Large intestine (tissue), 3 donors: ENCODE data around the gene PLCB1. TPM values are rescaled to one million over a fixed set of nuclear protein-coding genes. Genes with fewer than 3 reads are reported as not detected.
A peak's percentile ranks its signal among the peaks of the same experiment; 100 is the strongest.

Experiments used
- DNase-seq, 2 donors: peaks; one replicate each; pipeline versions ENCODE4 v3.0.0 to v3.0.0-alpha.2; 2013
- H3K27ac ChIP-seq: one replicate; pipeline ENCODE4 v1.5.1; 2013; ENCODE audit warnings: low read length
- H3K27me3 ChIP-seq: 2 replicates; pipeline ENCODE4 v1.6.1; 2013; ENCODE audit warnings: low read length; ENCODE audit not compliant: control insufficient read depth, insufficient read depth
- H3K36me3 ChIP-seq: 2 replicates; pipeline ENCODE4 v1.6.1; 2013; ENCODE audit warnings: low read length; ENCODE audit not compliant: control insufficient read depth, insufficient read depth
- H3K4me1 ChIP-seq: one replicate; pipeline ENCODE4 v1.6.1; 2013; ENCODE audit warnings: low read length; ENCODE audit not compliant: control insufficient read depth, insufficient read depth
- H3K4me3 ChIP-seq: one replicate; pipeline ENCODE4 v1.5.1; 2013; ENCODE audit warnings: low read length
- H3K9me3 ChIP-seq: one replicate; pipeline ENCODE4 v1.6.1; 2013; ENCODE audit warnings: mild to moderate bottlenecking, low read depth, low read length, moderate library complexity; ENCODE audit not compliant: control insufficient read depth
- WGBS: methylation state at CpG from one replicate; pipeline ENCODE4 v1.1.5; 2013; ENCODE audit warnings: low lambda C conversion rate; ENCODE audit not compliant: insufficient coverage; 5-methylcytosine and 5-hydroxymethylcytosine counted together
- polyA plus RNA-seq: library from polyadenylated mRNA; unstranded; fragments of 120-200 nt; gene quantifications from one replicate; pipeline ENCODE4 v1.2.1, GENCODE V29; 2013

Gene PLCB1
- polyA plus RNA-seq, 1 donor, result 7.4 TPM

- no peaks in the 10 kb centered on the region for H3K27me3 ChIP-seq
- H3K4me3 ChIP-seq, result no peak overlapping the region
- 17% methylated on average over 1 of the region's 2 CpGs for WGBS
- no peak overlapping the region for H3K27ac ChIP-seq
- no peaks in the 10 kb centered on the region for H3K4me1 ChIP-seq
- H3K36me3 ChIP-seq, result no peaks in the 10 kb centered on the region
- H3K9me3 ChIP-seq, result no peaks in the 10 kb centered on the region
- DNase-seq, result no peak
Measured at GRCh38 chr20:8860011-8860495, 728.0 kb downstream of the PLCB1 start.

- H3K36me3 ChIP-seq, result no peaks in the 10 kb centered on the region
- no peak for DNase-seq
- no peaks in the 10 kb centered on the region for H3K9me3 ChIP-seq
- no peaks in the 10 kb centered on the region for H3K27me3 ChIP-seq
- H3K4me3 ChIP-seq, result no peak overlapping the region
- no CpG with 5 or more reads among the region's 4 CpGs for WGBS
- H3K27ac ChIP-seq, result no peak overlapping the region
- no peaks in the 10 kb centered on the region for H3K4me1 ChIP-seq
Measured at GRCh38 chr20:8862092-8862491, 730.0 kb downstream of the PLCB1 start.

DNA sequence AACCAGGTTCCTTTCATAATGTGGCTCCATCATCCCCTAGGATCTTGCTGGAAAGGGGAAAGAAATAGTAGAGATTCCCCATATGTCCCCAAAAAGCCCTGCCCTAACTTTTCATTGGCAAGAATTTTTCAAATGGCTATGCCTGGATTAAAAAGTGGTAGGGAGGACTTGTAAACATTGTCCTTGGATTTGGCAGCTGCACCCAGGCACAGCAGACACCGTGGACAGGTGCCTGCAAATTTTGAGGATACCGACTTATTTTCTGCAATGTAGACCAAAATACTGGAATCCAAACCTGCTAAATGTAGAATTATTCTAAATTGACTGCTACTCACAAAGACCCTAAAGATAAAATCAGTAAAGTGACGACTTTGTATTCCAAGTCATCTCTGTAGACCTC is 733.6 kb downstream of the PLCB1 start:
- Histone ChIP-seq H3K4me1 (no peaks in the 10 kb centered on the region), H3K4me3 (no peak overlapping the region), H3K27me3 (no peaks in the 10 kb centered on the region), H3K9me3 (no peaks in the 10 kb centered on the region), H3K36me3 (no peaks in the 10 kb centered on the region), H3K27ac (no peak overlapping the region)
- DNase-seq, result no peak
- WGBS, result 100% methylated on average over 2 of the region's 3 CpGs

GRCh38 chr20:8867038-8867740 is 735.1 kb downstream of the PLCB1 start:
- 94% methylated on average over 2 of the region's 7 CpGs for WGBS
- DNase-seq, result no peak
- Histone ChIP-seq H3K9me3 (no peaks in the 10 kb centered on the region), H3K4me1 (no peaks in the 10 kb centered on the region), H3K4me3 (no peak overlapping the region), H3K27me3 (no peaks in the 10 kb centered on the region), H3K27ac (no peak overlapping the region), H3K36me3 (no peaks in the 10 kb centered on the region)

DNA sequence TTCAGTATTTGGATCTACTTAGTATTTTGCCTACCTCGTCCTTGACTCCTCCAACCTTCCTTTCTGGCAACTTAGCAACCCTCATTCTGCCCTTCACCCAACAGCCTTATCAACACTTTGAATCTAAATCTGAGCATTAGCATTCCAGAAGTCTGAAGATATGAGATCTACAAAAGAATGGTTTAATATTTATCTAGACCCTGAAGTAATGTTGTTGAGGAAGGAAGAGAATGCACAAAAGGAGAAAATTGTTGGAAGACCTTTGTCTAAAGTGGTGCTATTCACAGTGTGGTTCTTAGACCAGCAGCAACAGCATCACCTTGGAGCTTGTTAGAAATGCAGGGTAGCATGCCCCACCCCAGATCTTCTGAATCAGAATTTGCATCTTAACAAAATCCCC is 738.6 kb downstream of the PLCB1 start:
- Histone ChIP-seq H3K4me3 (no peak overlapping the region), H3K27me3 (no peaks in the 10 kb centered on the region), H3K27ac (no peak overlapping the region), H3K36me3 (no peaks in the 10 kb centered on the region), H3K4me1 (no peaks in the 10 kb centered on the region), H3K9me3 (no peaks in the 10 kb centered on the region)
- DNase-seq, result no peak
- whole genome bisulfite sequencing, result no CpG with 5 or more reads among the region's 1 CpG

- Histone ChIP-seq H3K27ac (no peak overlapping the region), H3K9me3 (no peaks in the 10 kb centered on the region), H3K4me1 (no peaks in the 10 kb centered on the region), H3K4me3 (no peak overlapping the region), H3K36me3 (no peaks in the 10 kb centered on the region), H3K27me3 (no peaks in the 10 kb centered on the region)
- DNase-seq, result no peak
- 100% methylated on average over 1 of the region's 1 CpG for WGBS
Measured at GRCh38 chr20:8874437-8874836, 742.4 kb downstream of the PLCB1 start.

GRCh38 chr20:8875586-8875985 is 743.5 kb downstream of the PLCB1 start:
- Histone ChIP-seq H3K27ac (no peak overlapping the region), H3K27me3 (no peaks in the 10 kb centered on the region), H3K9me3 (no peaks in the 10 kb centered on the region), H3K4me3 (no peak overlapping the region), H3K4me1 (no peaks in the 10 kb centered on the region), H3K36me3 (no peaks in the 10 kb centered on the region)
- DNase-seq, result no peak

- no peak overlapping the region for H3K4me3 ChIP-seq
- no peak overlapping the region for H3K27ac ChIP-seq
- H3K27me3 ChIP-seq, result no peaks in the 10 kb centered on the region
- peak in 1 of 2 donors; percentile 19 for DNase-seq
- no peaks in the 10 kb centered on the region for H3K9me3 ChIP-seq
- H3K36me3 ChIP-seq, result no peaks in the 10 kb centered on the region
- H3K4me1 ChIP-seq, result no peaks in the 10 kb centered on the region
Measured at GRCh38 chr20:8876366-8876765, 744.3 kb downstream of the PLCB1 start.

- DNase-seq, result no peak
- Histone ChIP-seq H3K4me1 (no peaks in the 10 kb centered on the region), H3K36me3 (no peaks in the 10 kb centered on the region), H3K27me3 (no peaks in the 10 kb centered on the region), H3K9me3 (no peaks in the 10 kb centered on the region), H3K27ac (no peak overlapping the region), H3K4me3 (no peak overlapping the region)
- no CpG with 5 or more reads among the region's 2 CpGs for WGBS
Measured at GRCh38 chr20:8877294-8877693, 745.2 kb downstream of the PLCB1 start.

DNA sequence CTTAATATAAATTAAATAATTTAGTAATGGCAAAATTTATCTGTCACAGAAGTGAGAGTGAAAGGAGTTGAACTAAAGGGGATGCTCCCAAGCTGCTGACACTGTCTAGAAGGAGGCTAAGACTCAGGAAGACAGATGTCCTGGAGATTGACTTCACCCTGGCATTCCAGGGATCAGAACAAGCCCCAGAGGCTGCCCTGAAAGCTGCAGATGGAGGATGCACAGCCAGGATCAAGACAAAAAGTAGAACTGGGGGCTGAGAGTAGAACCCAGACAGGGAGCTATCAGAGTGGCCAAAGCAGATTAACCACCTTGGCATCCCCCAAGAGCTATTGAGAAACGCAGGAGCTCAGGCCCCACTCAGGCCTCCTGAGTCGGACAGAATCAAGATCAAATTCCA is 747.6 kb downstream of the PLCB1 start:
- H3K4me3 ChIP-seq, result no peak overlapping the region
- no peaks in the 10 kb centered on the region for H3K9me3 ChIP-seq
- H3K27ac ChIP-seq, result no peak overlapping the region
- H3K4me1 ChIP-seq, result no peaks in the 10 kb centered on the region
- no peaks in the 10 kb centered on the region for H3K27me3 ChIP-seq
- WGBS, result no CpG with 5 or more reads among the region's 2 CpGs
- no peak for DNase-seq
- H3K36me3 ChIP-seq, result no peaks in the 10 kb centered on the region

GRCh38 chr20:8880085-8880853 is 748.2 kb downstream of the PLCB1 start:
- Histone ChIP-seq H3K4me1 (no peaks in the 10 kb centered on the region), H3K36me3 (no peaks in the 10 kb centered on the region), H3K4me3 (no peak overlapping the region), H3K9me3 (no peaks in the 10 kb centered on the region), H3K27me3 (no peaks in the 10 kb centered on the region), H3K27ac (no peak overlapping the region)
- peak; percentile 23 to 59 for DNase-seq
- WGBS, result 43% methylated on average over 3 of the region's 5 CpGs
